Endothelial cell (in vitro differentiated cells): ENCODE measurements around the gene ARRB1. TPM values are rescaled to one million over a fixed set of nuclear protein-coding genes. Genes with fewer than 3 reads are reported as not detected.

Experiments used
- DNase-seq: peaks from one replicate; pipeline ENCODE4 v3.0.0; 2021; ENCODE audit warnings: low spot score
- H3K27ac Mint-ChIP-seq: one replicate; pipeline ENCODE4 v1.8.0; 2021; ENCODE audit warnings: mixed read lengths, inconsistent platforms; ENCODE audit not compliant: unreplicated experiment
- H3K27me3 Mint-ChIP-seq: one replicate; pipeline ENCODE4 v1.8.0; 2021; ENCODE audit warnings: mild to moderate bottlenecking, moderate library complexity, mixed read lengths, inconsistent platforms; ENCODE audit not compliant: unreplicated experiment
- H3K36me3 Mint-ChIP-seq: one replicate; pipeline ENCODE4 v1.8.0; 2021; ENCODE audit warnings: mild to moderate bottlenecking, low read depth, mixed read lengths, inconsistent platforms; ENCODE audit not compliant: unreplicated experiment
- H3K4me1 Mint-ChIP-seq: one replicate; pipeline ENCODE4 v1.8.0; 2021; ENCODE audit warnings: mild to moderate bottlenecking, mixed read lengths, inconsistent platforms; ENCODE audit not compliant: unreplicated experiment
- H3K4me3 Mint-ChIP-seq: one replicate; pipeline ENCODE4 v1.8.0; 2021; ENCODE audit warnings: mild to moderate bottlenecking, mixed read lengths, inconsistent platforms; ENCODE audit not compliant: unreplicated experiment
- H3K9me3 Mint-ChIP-seq: one replicate; pipeline ENCODE4 v1.8.0; 2021; ENCODE audit warnings: mixed read lengths, inconsistent platforms; ENCODE audit not compliant: unreplicated experiment
- total RNA-seq: library from RNA; stranded (reverse); fragmentation: NEBNext Ultra II Directional; extraction: Animal tissue kit (Norgen Biotek cat#: 25700); gene quantifications from one replicate; pipeline ENCODE4 v1.2.1, GENCODE V29; 2021; ENCODE audit not compliant: unreplicated experiment
- TF ChIP-seq, protein P1 (sequence below): fragments of 200-600 bp; sonication (generic); IDR thresholded peaks from one replicate; pipeline ENCODE4 v1.5.0; 2021; ENCODE audit warnings: antibody characterized with exemption; ENCODE audit not compliant: unreplicated experiment

Gene ARRB1
- total RNA-seq, 1 donor from 2014 or later: 197 TPM

DNA sequence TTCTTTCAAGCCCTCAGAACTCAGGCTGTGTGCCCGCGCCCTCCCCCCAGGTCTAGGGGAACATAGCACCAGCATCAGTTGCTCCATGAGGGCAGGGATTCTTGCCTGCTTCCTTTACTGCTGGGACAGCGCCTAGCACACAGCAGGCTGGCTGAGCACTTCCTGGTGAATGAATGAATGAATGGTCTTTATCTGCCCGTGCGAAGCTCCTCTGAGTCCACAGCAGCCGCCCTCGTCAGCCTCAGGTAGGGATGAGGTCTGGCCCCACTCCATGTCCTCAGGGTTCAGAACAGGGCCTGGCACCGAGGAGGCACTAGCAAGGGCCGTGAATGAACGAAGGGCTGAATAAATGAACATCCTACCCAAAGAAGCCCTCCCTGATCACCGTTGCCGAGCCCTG, 27.3 kb downstream of the ARRB1 start:
- H3K4me3 Mint-ChIP-seq: no peak overlapping the region
- TF ChIP-seq, protein P1, sequence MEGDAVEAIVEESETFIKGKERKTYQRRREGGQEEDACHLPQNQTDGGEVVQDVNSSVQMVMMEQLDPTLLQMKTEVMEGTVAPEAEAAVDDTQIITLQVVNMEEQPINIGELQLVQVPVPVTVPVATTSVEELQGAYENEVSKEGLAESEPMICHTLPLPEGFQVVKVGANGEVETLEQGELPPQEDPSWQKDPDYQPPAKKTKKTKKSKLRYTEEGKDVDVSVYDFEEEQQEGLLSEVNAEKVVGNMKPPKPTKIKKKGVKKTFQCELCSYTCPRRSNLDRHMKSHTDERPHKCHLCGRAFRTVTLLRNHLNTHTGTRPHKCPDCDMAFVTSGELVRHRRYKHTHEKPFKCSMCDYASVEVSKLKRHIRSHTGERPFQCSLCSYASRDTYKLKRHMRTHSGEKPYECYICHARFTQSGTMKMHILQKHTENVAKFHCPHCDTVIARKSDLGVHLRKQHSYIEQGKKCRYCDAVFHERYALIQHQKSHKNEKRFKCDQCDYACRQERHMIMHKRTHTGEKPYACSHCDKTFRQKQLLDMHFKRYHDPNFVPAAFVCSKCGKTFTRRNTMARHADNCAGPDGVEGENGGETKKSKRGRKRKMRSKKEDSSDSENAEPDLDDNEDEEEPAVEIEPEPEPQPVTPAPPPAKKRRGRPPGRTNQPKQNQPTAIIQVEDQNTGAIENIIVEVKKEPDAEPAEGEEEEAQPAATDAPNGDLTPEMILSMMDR: no peak
- peaks cover 30% of the 10 kb centered on the region for H3K36me3 Mint-ChIP-seq
- peaks cover 12% of the 10 kb centered on the region for H3K27me3 Mint-ChIP-seq
- no peak for DNase-seq
- peak overlapping the region; percentile 84 for H3K27ac Mint-ChIP-seq
- H3K4me1 Mint-ChIP-seq: peaks cover 70% of the 10 kb centered on the region
- H3K9me3 Mint-ChIP-seq: no peaks in the 10 kb centered on the region

DNA sequence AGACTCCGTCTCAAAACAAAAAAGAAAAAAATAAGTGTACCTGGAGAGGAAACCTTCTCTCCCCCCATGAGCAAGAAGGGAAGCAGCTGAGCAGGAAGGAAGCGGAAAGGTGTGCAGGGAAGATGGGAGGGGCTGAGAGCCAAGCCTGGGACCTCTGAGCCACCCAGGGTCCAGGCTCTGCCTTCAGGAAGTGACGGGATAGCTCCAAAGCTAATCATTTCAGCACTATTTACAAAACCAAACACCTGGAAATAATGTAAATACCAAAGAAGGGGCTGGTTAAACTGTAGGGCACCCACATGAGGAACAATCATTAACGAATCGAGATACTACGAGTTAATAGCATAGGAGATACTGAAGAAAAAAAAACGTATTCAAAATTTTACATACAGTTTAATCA, 27.9 kb downstream of the ARRB1 start:
- H3K4me1 Mint-ChIP-seq: peaks cover 70% of the 10 kb centered on the region
- peak overlapping the region; percentile 43 for H3K4me3 Mint-ChIP-seq
- peaks cover 12% of the 10 kb centered on the region for H3K27me3 Mint-ChIP-seq
- peak overlapping the region; percentile 76 for H3K27ac Mint-ChIP-seq
- H3K36me3 Mint-ChIP-seq: peaks cover 30% of the 10 kb centered on the region
- no peaks in the 10 kb centered on the region for H3K9me3 Mint-ChIP-seq
- DNase-seq: no peak
- TF ChIP-seq, protein P1: no peak

DNA sequence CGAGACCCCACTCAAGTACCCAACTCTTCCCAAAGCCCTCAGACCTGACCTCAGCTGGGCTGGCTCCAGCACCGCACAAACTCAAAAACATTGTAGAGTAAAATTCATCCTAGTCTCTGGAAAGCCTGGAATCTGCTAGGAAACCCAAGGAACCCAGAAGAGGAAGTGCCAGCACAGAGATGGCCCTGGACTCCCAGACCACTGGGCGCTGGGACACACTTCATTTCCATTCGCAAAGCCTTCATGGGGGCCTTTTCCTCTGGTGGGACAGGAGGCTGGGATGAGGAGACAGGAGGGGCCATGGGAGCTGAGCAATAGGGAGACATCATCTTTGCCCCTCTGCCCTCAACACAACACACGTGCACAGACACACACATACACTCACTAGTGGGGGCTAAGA, 30.8 kb downstream of the ARRB1 start:
- no peak for DNase-seq
- TF ChIP-seq, protein P1: no peak
- peaks cover 8% of the 10 kb centered on the region for H3K27me3 Mint-ChIP-seq
- H3K4me3 Mint-ChIP-seq: no peak overlapping the region
- no peaks in the 10 kb centered on the region for H3K9me3 Mint-ChIP-seq
- H3K27ac Mint-ChIP-seq: peak overlapping the region; percentile 48
- H3K36me3 Mint-ChIP-seq: peaks cover 24% of the 10 kb centered on the region
- H3K4me1 Mint-ChIP-seq: peaks cover 76% of the 10 kb centered on the region

DNA sequence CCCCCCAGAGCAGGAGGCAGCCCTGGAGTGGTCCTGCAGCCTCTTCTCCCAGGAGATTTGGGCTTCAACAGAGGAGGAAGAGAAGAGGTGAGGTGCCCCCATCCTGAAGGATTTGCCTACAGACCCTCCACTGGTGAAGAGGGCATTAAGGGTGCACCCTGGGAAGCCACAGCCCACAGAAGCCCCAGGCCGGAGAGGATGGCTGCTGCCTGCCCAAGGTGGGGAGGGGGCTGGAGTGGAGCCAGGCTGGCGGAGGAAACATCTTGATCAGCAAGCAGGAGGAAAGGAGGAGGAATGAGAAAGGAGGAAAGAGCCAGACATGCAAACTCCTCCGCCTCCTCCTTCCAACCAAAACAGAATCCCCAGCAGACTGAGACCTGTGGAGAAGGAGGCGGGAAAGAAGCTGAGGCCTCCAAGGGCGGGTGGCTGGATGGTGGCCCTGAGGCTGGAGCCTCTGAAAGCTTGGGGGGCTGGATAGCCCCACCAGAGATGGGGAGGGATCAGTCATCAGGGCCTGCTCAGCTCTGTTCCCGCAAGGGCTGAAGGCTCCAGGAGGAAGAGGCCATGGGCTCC, 31.3 kb downstream of the ARRB1 start:
- H3K36me3 Mint-ChIP-seq: peaks cover 29% of the 10 kb centered on the region
- no peaks in the 10 kb centered on the region for H3K9me3 Mint-ChIP-seq
- no peak for DNase-seq
- H3K4me1 Mint-ChIP-seq: peaks cover 81% of the 10 kb centered on the region
- H3K27ac Mint-ChIP-seq: peak overlapping the region; percentile 48
- no peak overlapping the region for H3K4me3 Mint-ChIP-seq
- peaks cover 12% of the 10 kb centered on the region for H3K27me3 Mint-ChIP-seq
- TF ChIP-seq, protein P1: no peak

DNA sequence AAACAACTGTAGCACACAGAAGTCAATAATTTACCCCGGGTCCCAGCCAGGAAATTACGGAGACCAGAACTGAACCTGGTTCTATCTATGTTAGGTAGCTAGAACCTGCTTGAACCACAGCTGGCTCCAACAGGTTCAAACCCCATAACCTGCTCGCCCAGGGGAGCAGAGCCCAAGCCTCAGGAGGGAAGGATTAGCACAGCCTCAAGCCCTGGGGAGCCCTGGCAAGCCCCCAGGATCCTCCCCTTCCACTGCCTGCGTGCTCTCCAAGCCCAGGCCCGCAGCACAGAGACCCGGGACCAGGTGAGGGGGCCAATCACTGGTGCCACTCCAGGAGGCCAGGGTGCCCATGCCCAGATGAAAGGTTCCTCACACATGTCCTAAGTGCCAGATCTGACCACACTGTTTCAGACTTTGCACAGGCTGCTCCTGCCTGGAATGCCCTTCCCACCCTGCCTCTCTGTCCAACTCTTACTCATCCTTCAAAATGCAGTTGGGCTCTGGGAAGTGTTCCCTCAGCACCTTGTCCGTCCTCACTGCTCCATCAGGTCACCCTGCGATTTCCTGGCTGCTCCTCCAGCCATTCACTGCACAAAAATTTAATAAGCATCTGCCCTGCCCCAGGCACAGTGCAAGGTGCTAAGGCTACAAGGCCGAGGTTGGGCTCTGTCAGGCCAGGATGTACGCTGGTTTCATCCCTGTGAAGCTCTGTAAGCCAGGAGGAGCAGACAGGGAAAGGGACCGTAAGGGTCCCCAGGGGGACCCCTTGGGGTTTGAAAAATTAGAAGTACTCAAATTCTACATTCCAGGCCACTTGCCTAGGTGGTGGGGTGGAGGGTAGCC, 32.2 kb downstream of the ARRB1 start:
- peaks cover 79% of the 10 kb centered on the region for H3K4me1 Mint-ChIP-seq
- DNase-seq: no peak
- H3K27ac Mint-ChIP-seq: peak overlapping the region; percentile 70
- H3K4me3 Mint-ChIP-seq: no peak overlapping the region
- no peaks in the 10 kb centered on the region for H3K9me3 Mint-ChIP-seq
- H3K27me3 Mint-ChIP-seq: peaks cover 12% of the 10 kb centered on the region
- H3K36me3 Mint-ChIP-seq: peaks cover 29% of the 10 kb centered on the region
- TF ChIP-seq, protein P1: no peak
